Progenitor cell of endocrine pancreas (in vitro differentiated cells): ENCODE results near the gene GXYLT1. TPM values are rescaled to one million over a fixed set of nuclear protein-coding genes. Genes with fewer than 3 reads are reported as not detected.

ENCODE experiments used
- DNase-seq: peaks from one replicate; pipeline ENCODE4 v3.0.0; 2021; ENCODE audit warnings: low spot score; ENCODE audit not compliant: unreplicated experiment
- H3K27ac Mint-ChIP-seq: 2 replicates; pipeline ENCODE4 v1.8.0; 2021; ENCODE audit warnings: mild to moderate bottlenecking, moderate library complexity, mixed read lengths
- H3K27me3 Mint-ChIP-seq: 2 replicates; pipeline ENCODE4 v1.8.0; 2021; ENCODE audit warnings: mixed read lengths
- H3K36me3 Mint-ChIP-seq: 2 replicates; pipeline ENCODE4 v1.8.0; 2022; ENCODE audit warnings: mixed read lengths; ENCODE audit not compliant: insufficient read depth
- H3K4me1 Mint-ChIP-seq: 2 replicates; pipeline ENCODE4 v1.8.0; 2021; ENCODE audit warnings: low read depth, mixed read lengths
- H3K4me3 Mint-ChIP-seq: 2 replicates; pipeline ENCODE4 v1.8.0; 2021; ENCODE audit warnings: low read depth, mild to moderate bottlenecking, moderate library complexity, mixed read lengths
- H3K9me3 Mint-ChIP-seq: 2 replicates; pipeline ENCODE4 v1.8.0; 2021; ENCODE audit warnings: low read depth, mixed read lengths
- total RNA-seq: library from RNA; stranded (reverse); gene quantifications from 2 replicates; pipeline ENCODE4 v1.2.1, GENCODE V29; 2021
- TF ChIP-seq, protein P1 (sequence below): fragments of 200-600 bp; sonication (generic); IDR thresholded peaks from one replicate; pipeline ENCODE4 v1.5.0; 2021; ENCODE audit warnings: antibody characterized with exemption, mild to moderate bottlenecking; ENCODE audit not compliant: unreplicated experiment

Gene GXYLT1
- total RNA-seq, 1 donor from 2014 or later: 23.5 TPM

DNA sequence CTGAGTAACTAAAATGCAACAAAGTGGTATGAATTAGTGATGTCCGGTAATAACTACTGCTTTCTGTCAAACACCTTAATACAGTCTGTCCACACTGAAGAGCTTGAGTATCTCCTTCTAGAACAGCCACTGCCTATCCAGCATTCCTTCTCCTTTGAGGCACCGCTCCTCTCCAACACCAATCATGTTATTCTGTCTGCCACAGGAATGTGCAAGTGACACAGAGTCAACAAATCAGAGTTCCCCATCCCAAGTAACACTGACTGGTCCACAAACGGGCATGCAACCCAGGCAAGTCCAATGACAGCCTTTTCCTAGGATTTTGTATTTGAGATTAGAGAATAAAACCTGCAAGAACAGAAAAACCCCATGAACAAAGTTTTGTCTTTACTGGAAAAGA is 3.8 kb downstream of the GXYLT1 start:
- Mint-ChIP-seq H3K27ac (no peak overlapping the region), H3K4me1 (peaks cover 24% of the 10 kb centered on the region), H3K4me3 (no peak overlapping the region), H3K36me3 (no peaks in the 10 kb centered on the region), H3K9me3 (no peaks in the 10 kb centered on the region), H3K27me3 (no peaks in the 10 kb centered on the region)
- TF ChIP-seq, protein P1, sequence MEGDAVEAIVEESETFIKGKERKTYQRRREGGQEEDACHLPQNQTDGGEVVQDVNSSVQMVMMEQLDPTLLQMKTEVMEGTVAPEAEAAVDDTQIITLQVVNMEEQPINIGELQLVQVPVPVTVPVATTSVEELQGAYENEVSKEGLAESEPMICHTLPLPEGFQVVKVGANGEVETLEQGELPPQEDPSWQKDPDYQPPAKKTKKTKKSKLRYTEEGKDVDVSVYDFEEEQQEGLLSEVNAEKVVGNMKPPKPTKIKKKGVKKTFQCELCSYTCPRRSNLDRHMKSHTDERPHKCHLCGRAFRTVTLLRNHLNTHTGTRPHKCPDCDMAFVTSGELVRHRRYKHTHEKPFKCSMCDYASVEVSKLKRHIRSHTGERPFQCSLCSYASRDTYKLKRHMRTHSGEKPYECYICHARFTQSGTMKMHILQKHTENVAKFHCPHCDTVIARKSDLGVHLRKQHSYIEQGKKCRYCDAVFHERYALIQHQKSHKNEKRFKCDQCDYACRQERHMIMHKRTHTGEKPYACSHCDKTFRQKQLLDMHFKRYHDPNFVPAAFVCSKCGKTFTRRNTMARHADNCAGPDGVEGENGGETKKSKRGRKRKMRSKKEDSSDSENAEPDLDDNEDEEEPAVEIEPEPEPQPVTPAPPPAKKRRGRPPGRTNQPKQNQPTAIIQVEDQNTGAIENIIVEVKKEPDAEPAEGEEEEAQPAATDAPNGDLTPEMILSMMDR: no peak
- DNase-seq: no peak

DNA sequence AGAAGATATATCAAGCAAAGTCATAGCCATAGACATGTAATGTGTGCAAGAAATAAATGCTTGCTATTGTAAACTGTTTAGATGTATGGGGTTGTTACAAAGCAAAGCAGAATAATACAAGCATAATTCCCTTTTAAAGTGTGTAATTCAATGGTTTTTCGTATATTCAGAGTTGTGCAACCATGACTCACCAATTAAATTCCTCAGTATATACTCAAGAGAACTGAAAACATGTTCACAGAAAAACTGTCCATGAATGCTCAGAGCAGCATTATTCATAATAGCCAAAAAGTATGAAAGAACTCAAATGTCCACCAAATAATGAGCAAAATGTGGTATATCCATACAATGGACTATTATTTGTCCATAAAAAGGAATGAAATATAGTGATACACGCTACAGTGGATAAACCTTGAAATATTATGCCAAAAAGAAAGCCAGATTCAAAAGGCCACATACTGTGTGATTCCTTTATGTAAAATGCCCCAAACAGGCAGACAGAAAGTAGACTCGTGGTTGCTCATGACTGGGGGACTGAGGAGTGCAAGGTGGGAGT is 9.3 kb downstream of the GXYLT1 start:
- H3K36me3 Mint-ChIP-seq: peaks cover 2% of the 10 kb centered on the region
- TF ChIP-seq, protein P1: no peak
- no peak overlapping the region for H3K27ac Mint-ChIP-seq
- no peaks in the 10 kb centered on the region for H3K9me3 Mint-ChIP-seq
- no peak for DNase-seq
- H3K4me1 Mint-ChIP-seq: peaks cover 3% of the 10 kb centered on the region
- no peak overlapping the region for H3K4me3 Mint-ChIP-seq
- no peaks in the 10 kb centered on the region for H3K27me3 Mint-ChIP-seq

DNA sequence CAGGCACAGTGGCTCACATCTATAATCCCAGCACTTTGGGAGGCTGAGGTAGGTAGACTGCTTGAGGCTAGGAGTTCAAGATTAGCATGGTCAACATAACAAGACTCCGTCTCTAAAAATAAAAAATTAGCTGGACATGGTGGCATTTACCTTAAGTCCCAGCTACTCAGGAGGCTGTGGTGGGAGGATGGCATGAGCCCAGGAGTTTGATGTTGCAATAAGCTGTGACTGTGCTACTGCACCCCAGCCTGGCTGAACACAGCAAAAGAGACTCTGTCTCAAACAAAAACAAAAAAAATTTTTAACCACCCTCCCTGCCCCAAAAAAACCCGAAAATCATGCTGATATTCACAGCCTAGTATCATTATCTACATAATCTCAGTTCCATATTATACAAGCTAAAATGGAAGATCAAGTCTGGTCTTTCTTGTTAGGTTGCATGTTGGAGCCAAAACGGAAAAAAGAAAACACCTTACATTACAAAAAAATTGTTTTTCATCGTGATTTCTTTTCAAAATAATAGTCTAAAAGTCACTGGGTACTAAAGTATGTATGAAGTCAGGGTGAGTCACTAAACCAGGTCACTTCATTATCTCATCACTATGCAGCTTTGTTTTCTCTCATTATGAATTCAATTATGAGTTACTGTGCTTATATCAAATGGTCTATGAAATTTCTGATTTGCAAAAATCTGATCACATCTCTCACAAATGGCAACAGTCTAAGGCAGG is 13.8 kb downstream of the GXYLT1 start:
- no peaks in the 10 kb centered on the region for H3K9me3 Mint-ChIP-seq
- peaks cover 2% of the 10 kb centered on the region for H3K36me3 Mint-ChIP-seq
- DNase-seq: no peak
- no peak overlapping the region for H3K27ac Mint-ChIP-seq
- no peaks in the 10 kb centered on the region for H3K27me3 Mint-ChIP-seq
- H3K4me1 Mint-ChIP-seq: peaks cover 12% of the 10 kb centered on the region
- TF ChIP-seq, protein P1: no peak
- H3K4me3 Mint-ChIP-seq: no peak overlapping the region

DNA sequence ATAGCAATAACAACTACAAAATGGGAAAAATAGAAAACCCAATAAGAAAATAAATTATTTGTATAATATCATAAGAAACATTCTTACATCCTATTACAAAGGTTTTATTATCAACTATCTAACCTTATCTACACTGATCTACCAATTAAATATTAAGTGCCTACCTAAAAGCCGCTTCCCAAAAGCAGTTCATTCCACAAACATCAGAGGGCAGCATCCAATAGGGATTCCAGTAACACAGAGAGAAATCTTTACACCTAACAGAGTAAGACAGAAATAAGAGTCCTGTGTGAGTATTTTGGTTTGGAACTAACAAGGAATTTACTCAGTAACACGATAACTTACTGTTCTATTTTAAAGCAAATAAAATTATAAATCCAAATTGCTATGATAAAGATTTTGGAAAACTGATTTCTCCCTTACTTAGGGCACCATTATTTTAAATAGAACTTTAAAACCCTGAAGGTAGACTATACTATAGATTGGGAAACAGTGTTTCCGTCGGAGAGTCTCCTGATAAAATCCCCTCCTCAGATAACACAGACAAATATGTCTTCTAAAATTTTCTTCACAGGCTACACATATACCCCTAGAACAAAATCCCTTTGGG is 15.0 kb downstream of the GXYLT1 start:
- H3K27ac Mint-ChIP-seq: no peak overlapping the region
- H3K4me3 Mint-ChIP-seq: no peak overlapping the region
- no peak for DNase-seq
- no peaks in the 10 kb centered on the region for H3K27me3 Mint-ChIP-seq
- H3K36me3 Mint-ChIP-seq: peaks cover 2% of the 10 kb centered on the region
- H3K9me3 Mint-ChIP-seq: no peaks in the 10 kb centered on the region
- TF ChIP-seq, protein P1: peak; percentile 86
- H3K4me1 Mint-ChIP-seq: peaks cover 13% of the 10 kb centered on the region

DNA sequence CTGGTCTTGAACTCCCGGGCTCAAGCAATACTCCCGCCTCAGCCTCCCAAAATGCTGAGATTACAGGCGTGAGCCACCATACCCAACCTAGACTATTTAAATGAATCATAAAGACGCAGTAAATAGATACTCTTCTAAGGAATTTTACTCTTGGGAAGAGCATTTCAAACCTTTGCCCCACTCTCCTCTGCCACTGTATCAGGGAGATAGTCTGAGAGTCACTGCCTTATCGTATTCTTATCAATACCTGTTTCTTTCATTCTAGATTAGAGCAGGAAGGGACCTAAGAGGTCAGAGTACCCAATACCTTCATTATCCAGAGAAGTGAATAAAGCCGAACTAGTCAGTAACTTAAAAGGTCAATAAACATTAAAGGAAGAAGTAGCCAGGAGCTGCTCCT is 15.8 kb downstream of the GXYLT1 start:
- DNase-seq: no peak
- H3K9me3 Mint-ChIP-seq: no peaks in the 10 kb centered on the region
- peaks cover 13% of the 10 kb centered on the region for H3K4me1 Mint-ChIP-seq
- no peaks in the 10 kb centered on the region for H3K36me3 Mint-ChIP-seq
- H3K27me3 Mint-ChIP-seq: no peaks in the 10 kb centered on the region
- no peak overlapping the region for H3K27ac Mint-ChIP-seq
- TF ChIP-seq, protein P1: no peak
- no peak overlapping the region for H3K4me3 Mint-ChIP-seq
